Upper lobe of left lung (tissue), 6 donors: ENCODE measurements around the gene C1orf122. TPM values are rescaled to one million over a fixed set of nuclear protein-coding genes. Genes with fewer than 3 reads are reported as not detected.
"Not testable (repeated sequence)": the region's sequence is repeated elsewhere in the genome, so short reads cannot be mapped to it uniquely, and the experiment has no call there.

Experiments used
- ATAC-seq, 2 donors: fragments of 200-7000 bp; cut with Tn5 transposase; one replicate each; pipeline ENCODE4 v1.9.1; 2022; ENCODE audit warnings: mild to moderate bottlenecking in 2 of 2, moderate library complexity in 2 of 2; ENCODE audit not compliant: low FRiP score in 2 of 2
- DNase-seq, 2 donors: peaks; one replicate each; pipeline ENCODE4 v3.0.0-alpha.2; 2019 to 2020
- H3K27ac ChIP-seq, 4 donors: fragments of 200-600 bp; sonication (generic); one replicate each; pipeline ENCODE4 v1.5.1; 2016 to 2019
- H3K27me3 ChIP-seq, 4 donors: fragments of 200-600 bp; sonication (generic); one replicate each; pipeline ENCODE4 v1.5.1; 2017 to 2019
- H3K36me3 ChIP-seq, 4 donors: fragments of 200-600 bp; sonication (generic); one replicate each; pipeline ENCODE4 v1.5.1; 2016 to 2019
- H3K4me1 ChIP-seq, 4 donors: fragments of 200-600 bp; sonication (generic); one replicate each; pipeline ENCODE4 v1.5.1; 2018 to 2019
- H3K4me3 ChIP-seq, 4 donors: fragments of 200-600 bp; sonication (generic); one replicate each; pipeline ENCODE4 v1.5.1; 2017 to 2019; ENCODE audit warnings: mild to moderate bottlenecking in 2 of 4, moderate library complexity in 1 of 4
- H3K9me3 ChIP-seq, 4 donors: fragments of 200-600 bp; sonication (generic); one replicate each; pipeline ENCODE4 v1.5.1; 2018 to 2019
- CTCF ChIP-seq, 6 experiments: fragments of 450-650 bp in 4 of 6; fragments of 200-600 bp in 2 of 6; sonication (generic) in 2 of 6; IDR thresholded peaks; one replicate each; pipeline ENCODE4 v1.5.1; 2016 to 2019; ENCODE audit warnings: antibody characterized with exemption in 6 of 6
- EP300 ChIP-seq, 4 donors: sonication (generic); formaldehyde crosslinking; IDR thresholded peaks; one replicate each; pipeline ENCODE4 v1.5.1; 2017; ENCODE audit warnings: antibody characterized with exemption in 4 of 4, control low read depth in 2 of 4
- POLR2A ChIP-seq, 4 donors: fragments of 450-650 bp; IDR thresholded peaks; one replicate each; pipeline ENCODE4 v1.5.1; 2016 to 2017; ENCODE audit warnings: antibody characterized with exemption in 4 of 4, mild to moderate bottlenecking in 2 of 4
- POLR2AphosphoS5 ChIP-seq, 2 donors: sonication (generic); formaldehyde crosslinking; IDR thresholded peaks; one replicate each; pipeline ENCODE4 v1.5.1; 2017; ENCODE audit warnings: antibody characterized with exemption in 2 of 2
- WGBS, 2 donors: methylation state at CpG; one replicate each; pipeline ENCODE4 v1.1.5; 2017 to 2018; 5-methylcytosine and 5-hydroxymethylcytosine counted together
- total RNA-seq, 6 donors: library from RNA; depleted of rRNA in 4 of 6; stranded (reverse); fragments of >200 nt in 4 of 6; gene quantifications; one replicate each; pipeline versions ENCODE4 v1.1.0 to v1.2.1, GENCODE V29; 2016 to 2021
- donor health status: DM: no; HTN: no; CAD: no; lungs with moderate emphysema.
- donor health status: DM: no; HTN: yes; CAD: no; lungs with severe emphysema.

The C1orf122 gene
- total RNA-seq, 6 donors from 2014 or later: 30.0 to 90.1 (median 39.9) TPM

GRCh38 chr1:37767488-37767887, 40.1 kb upstream of the C1orf122 start:
- ATAC-seq (no peak), DNase-seq (no peak)
- Histone ChIP-seq H3K9me3 (no peaks in the 10 kb centered on the region), H3K27me3 (peaks cover 0 to 25% (median 12%) of the 10 kb centered on the region in 4 donors), H3K4me3 (no peak overlapping the region), H3K27ac (no peak overlapping the region), H3K4me1 (peaks cover 0 to 6% (median 0%) of the 10 kb centered on the region in 4 donors), H3K36me3 (no peaks in the 10 kb centered on the region)
- 7 to 31% methylated on average over 2 of the region's 2 CpGs for WGBS, 2 donors
- TF ChIP-seq CTCF (IDR thresholded peaks at IDR 0.05) (no peak), POLR2A (IDR thresholded peaks at IDR 0.05) (no peak), POLR2AphosphoS5 (IDR thresholded peaks at IDR 0.05) (no peak), EP300 (IDR thresholded peaks at IDR 0.05) (no peak)

- not testable (repeated sequence) for H3K9me3 ChIP-seq, DNase-seq, H3K27me3 ChIP-seq, H3K36me3 ChIP-seq, ATAC-seq, H3K27ac ChIP-seq, H3K4me3 ChIP-seq, H3K4me1 ChIP-seq
Measured at GRCh38 chr1:37771440-37771839, 36.1 kb upstream of the C1orf122 start.

- Histone ChIP-seq H3K27ac (no peak overlapping the region), H3K9me3 (no peaks in the 10 kb centered on the region), H3K4me3 (no peak overlapping the region), H3K36me3 (no peaks in the 10 kb centered on the region), H3K4me1 (no peaks in the 10 kb centered on the region), H3K27me3 (no peaks in the 10 kb centered on the region)
- DNase-seq (no peak), ATAC-seq (no peak)
- WGBS, 2 donors: 73 to 80% methylated on average over 3 to 4 of the region's 4 CpGs
- TF ChIP-seq POLR2A (IDR thresholded peaks at IDR 0.05) (no peak), POLR2AphosphoS5 (IDR thresholded peaks at IDR 0.05) (no peak), EP300 (IDR thresholded peaks at IDR 0.05) (no peak), CTCF (IDR thresholded peaks at IDR 0.05) (no peak)
Measured at GRCh38 chr1:37776946-37777516, 30.6 kb upstream of the C1orf122 start.

GRCh38 chr1:37778654-37779053, 28.9 kb upstream of the C1orf122 start:
- Histone ChIP-seq H3K27me3 (no peaks in the 10 kb centered on the region), H3K4me3 (no peak overlapping the region), H3K9me3 (no peaks in the 10 kb centered on the region), H3K4me1 (no peaks in the 10 kb centered on the region), H3K27ac (no peak overlapping the region), H3K36me3 (no peaks in the 10 kb centered on the region)
- DNase-seq (no peak), ATAC-seq (peak in 1 of 2 donors; percentile 46)
- TF ChIP-seq EP300 (IDR thresholded peaks at IDR 0.05) (no peak), CTCF (IDR thresholded peaks at IDR 0.05) (no peak), POLR2AphosphoS5 (IDR thresholded peaks at IDR 0.05) (no peak), POLR2A (IDR thresholded peaks at IDR 0.05) (no peak)
- WGBS, 2 donors: 91% methylated on average over 3 of the region's 3 CpGs; no CpG with 5 or more reads in 1 of the 2 donors

GRCh38 chr1:37782491-37782890, 25.1 kb upstream of the C1orf122 start:
- Histone ChIP-seq H3K36me3 (no peaks in the 10 kb centered on the region), H3K4me3 (no peak overlapping the region), H3K27ac (no peak overlapping the region), H3K27me3 (no peaks in the 10 kb centered on the region), H3K9me3 (no peaks in the 10 kb centered on the region), H3K4me1 (no peaks in the 10 kb centered on the region)
- ATAC-seq (no peak), DNase-seq (peak in 1 of 2 donors; percentile 54)
- TF ChIP-seq POLR2A (IDR thresholded peaks at IDR 0.05) (no peak), EP300 (IDR thresholded peaks at IDR 0.05) (no peak), CTCF (IDR thresholded peaks at IDR 0.05) (no peak), POLR2AphosphoS5 (IDR thresholded peaks at IDR 0.05) (no peak)
- 79 to 83% methylated on average over 17 of the region's 17 CpGs for WGBS, 2 donors
